GM12874 (cell line): ENCODE results near the gene TRIM54.
A peak's percentile ranks its signal among the peaks of the same experiment; 100 is the strongest.

ENCODE experiments used
- CTCF ChIP-seq: IDR thresholded peaks from 2 replicates; pipeline ENCODE4 v1.5.1; 2011; ENCODE audit warnings: low read depth, mild to moderate bottlenecking, control low read depth, low read length, moderate library complexity; ENCODE audit not compliant: insufficient read depth

TRIM54 gene

GRCh38 chr2:27261241-27261925, 20.8 kb upstream of the TRIM54 start:
- no peak for TF ChIP-seq CTCF

- TF ChIP-seq CTCF: no peak
Observed at GRCh38 chr2:27261926-27262298, 20.3 kb upstream of the TRIM54 start.

- peak; percentile 7; the same call in 1 of the 2 replicates for TF ChIP-seq CTCF
Observed at GRCh38 chr2:27262379-27263286, 19.6 kb upstream of the TRIM54 start, which contains the start of gene SLC30A3. Gene SLC30A3, minus strand, starts transcription at chr2:27263047. Its CDS starts 141 bp downstream, at chr2:27262906.

GRCh38 chr2:27263287-27264252, 18.7 kb upstream of the TRIM54 start:
- TF ChIP-seq CTCF: no peak

- TF ChIP-seq CTCF: no peak
Observed at GRCh38 chr2:27264253-27264752, 17.9 kb upstream of the TRIM54 start.

- TF ChIP-seq CTCF: peak; percentile 68
Observed at GRCh38 chr2:27264753-27265535, 17.3 kb upstream of the TRIM54 start.
